Hindlimb muscle (tissue), 1 donor: ENCODE measurements around the gene TJP3. TPM values are rescaled to one million over a fixed set of nuclear protein-coding genes. Genes with fewer than 3 reads are reported as not detected.

Experiments
- DNase-seq: peaks from one replicate; pipeline ENCODE4 v3.0.0-alpha.2; 2013
- polyA plus RNA-seq: library from polyadenylated mRNA; unstranded; fragments of 120-200 nt; gene quantifications from one replicate; pipeline ENCODE4 v1.2.1, GENCODE V29; 2013; ENCODE audit not compliant: insufficient read length

TJP3 gene
- polyA plus RNA-seq, 1 donor = not detected

GRCh38 chr19:3719868-3720267, 11.7 kb downstream of the TJP3 start:
- DNase-seq = no peak

GRCh38 chr19:3720349-3720917, 12.2 kb downstream of the TJP3 start:
- no peak for DNase-seq

- DNase-seq = peak; percentile 76
These were observed 13.1 kb downstream of the TJP3 start for GRCh38 chr19:3721131-3721886.

- DNase-seq = no peak
These were observed 13.8 kb downstream of the TJP3 start for GRCh38 chr19:3721887-3722442.

- DNase-seq = no peak
These were observed 14.4 kb downstream of the TJP3 start for GRCh38 chr19:3722443-3723109.

GRCh38 chr19:3723110-3723488, 14.9 kb downstream of the TJP3 start:
- DNase-seq = no peak

- no peak for DNase-seq
These were observed 15.7 kb downstream of the TJP3 start for GRCh38 chr19:3723883-3724282.

- DNase-seq = no peak
These were observed 16.9 kb downstream of the TJP3 start for GRCh38 chr19:3725121-3725520.

GRCh38 chr19:3725640-3726310, 17.6 kb downstream of the TJP3 start:
- DNase-seq = no peak

- no peak for DNase-seq
These were observed 22.3 kb downstream of the TJP3 start for GRCh38 chr19:3730457-3730958.

- no peak for DNase-seq
These were observed 23.9 kb downstream of the TJP3 start for GRCh38 chr19:3732108-3732507.

- DNase-seq = no peak
These were observed 25.5 kb downstream of the TJP3 start for GRCh38 chr19:3733549-3734309.

- DNase-seq = no peak
These were observed 26.1 kb downstream of the TJP3 start for GRCh38 chr19:3734310-3734600.

- no peak for DNase-seq
These were observed 28.0 kb downstream of the TJP3 start for GRCh38 chr19:3736106-3736724.

GRCh38 chr19:3737487-3738205, 29.5 kb downstream of the TJP3 start:
- DNase-seq = no peak

- DNase-seq = no peak
These were observed 30.5 kb downstream of the TJP3 start for GRCh38 chr19:3738477-3739220.

GRCh38 chr19:3740431-3740830, 32.2 kb downstream of the TJP3 start:
- DNase-seq = no peak

GRCh38 chr19:3743486-3743885, 35.3 kb downstream of the TJP3 start:
- DNase-seq = no peak

- DNase-seq = no peak
These were observed 37.3 kb downstream of the TJP3 start for GRCh38 chr19:3745363-3746045.
